GM21723 (cell line): ENCODE data around the gene PURA.

Experiments
- ATAC-seq: cut with Tn5 transposase; IDR thresholded peaks from one replicate; pipeline ENCODE4 v1.9.1; 2021; ENCODE audit warnings: mild to moderate bottlenecking, moderate library complexity; ENCODE audit not compliant: unreplicated experiment

Gene PURA

GRCh38 chr5:140113699-140114263 is at the start of gene PURA:
Gene PURA (plus strand): TSS chr5:140114109. CDS start chr5:140114182, 73 bp downstream.
- ATAC-seq, result peak; percentile 88

- no peak for ATAC-seq
Measured at GRCh38 chr5:140072812-140073211, 41.1 kb upstream of the PURA start.

DNA sequence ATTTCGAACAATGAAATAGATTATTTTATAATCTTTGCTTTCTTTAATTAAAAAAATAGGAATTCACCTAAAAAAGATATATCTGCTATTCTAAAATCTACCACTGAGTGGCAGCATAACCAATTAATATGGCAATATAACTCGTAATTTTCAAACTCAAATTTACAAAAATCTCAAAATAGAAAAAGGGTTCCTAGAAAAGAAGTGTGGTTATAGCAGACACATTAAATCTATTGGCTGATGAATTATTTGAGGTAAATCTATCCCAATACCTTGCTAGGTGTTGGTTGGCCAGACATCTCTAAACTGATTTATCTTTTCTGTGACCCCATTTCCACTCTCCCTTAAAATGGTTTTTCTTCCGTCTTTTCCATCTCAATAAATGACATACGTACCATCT is 40.6 kb upstream of the PURA start:
- ATAC-seq, result no peak

DNA sequence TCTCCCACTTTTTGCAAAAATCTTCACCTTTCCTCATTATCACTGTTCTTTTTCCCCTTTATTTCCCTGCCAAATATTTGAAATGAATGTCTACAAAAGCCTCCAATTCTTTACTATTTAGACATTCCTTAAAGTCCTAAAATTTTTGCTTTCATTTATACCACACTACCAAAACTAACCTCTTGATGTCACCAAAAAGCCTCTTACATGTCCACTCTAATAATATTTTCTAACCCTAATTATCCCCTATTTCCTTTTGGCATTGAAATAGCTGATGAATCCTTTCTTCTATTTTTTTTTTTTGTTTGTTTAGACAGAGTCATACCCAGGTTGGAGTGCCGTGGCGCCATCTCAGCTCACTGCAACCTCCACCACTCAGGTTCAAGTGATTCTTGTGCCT is 38.5 kb upstream of the PURA start:
- ATAC-seq, result no peak

- no peak for ATAC-seq
Measured at GRCh38 chr5:140076142-140076541, 37.8 kb upstream of the PURA start.

DNA sequence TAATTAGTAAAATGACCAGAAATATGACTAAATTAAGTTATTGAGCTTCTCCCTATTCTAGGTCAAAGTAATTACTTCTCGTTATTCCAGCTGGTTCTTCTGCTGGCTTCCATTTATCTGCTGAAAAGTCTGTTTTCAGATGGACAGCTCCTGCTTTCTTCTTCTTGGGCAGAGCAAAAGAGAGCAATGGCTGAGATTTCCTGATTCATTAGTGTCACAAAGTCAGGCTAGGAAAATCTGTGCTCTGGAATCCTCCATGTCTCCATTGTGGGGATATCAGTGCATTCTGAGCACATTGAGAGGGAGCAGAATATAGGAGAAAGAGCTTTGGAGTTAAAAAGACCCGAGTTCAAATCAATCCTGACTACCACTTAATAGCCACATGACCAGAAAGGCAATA is 37.1 kb upstream of the PURA start:
- ATAC-seq, result no peak

GRCh38 chr5:140083120-140083519 is 30.8 kb upstream of the PURA start:
- no peak for ATAC-seq

DNA sequence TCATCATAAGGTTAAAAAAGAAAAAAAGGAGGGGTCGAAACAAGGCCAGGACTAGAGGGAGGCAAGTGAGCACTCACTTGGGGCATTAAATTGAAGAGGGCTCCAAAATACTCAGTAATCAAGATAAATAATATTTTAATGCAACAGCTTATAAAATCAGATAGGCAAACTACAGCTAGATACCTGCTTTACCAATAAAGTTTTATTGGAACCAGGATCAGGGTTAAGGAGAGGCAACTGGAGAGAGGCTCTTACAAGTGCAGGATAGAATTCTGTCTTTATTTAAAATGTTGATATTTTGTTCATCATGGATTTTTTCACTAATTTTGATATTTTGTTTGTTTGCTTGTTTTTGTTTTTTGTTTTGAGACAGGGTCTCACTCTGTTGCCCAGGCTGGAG is 30.3 kb upstream of the PURA start:
- ATAC-seq, result no peak

GRCh38 chr5:140084541-140084940 is 29.4 kb upstream of the PURA start:
- no peak for ATAC-seq

DNA sequence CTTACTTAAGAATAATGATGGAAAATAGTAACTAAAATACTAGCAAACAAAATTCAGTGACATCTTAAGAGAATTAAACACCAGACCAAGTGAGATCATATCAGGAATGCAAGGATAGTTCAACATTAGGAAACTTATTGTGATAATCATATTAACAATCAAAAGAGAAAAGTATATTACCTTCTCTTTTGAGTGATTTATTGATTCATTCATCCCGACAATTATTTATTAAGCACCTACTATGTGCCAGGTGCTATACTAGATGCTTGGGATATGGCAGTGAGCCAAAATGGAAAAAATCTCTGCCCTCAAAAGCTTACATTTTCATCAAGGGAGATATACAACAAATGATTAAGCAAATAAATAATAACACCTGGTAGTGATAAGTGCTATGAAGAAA is 23.7 kb upstream of the PURA start:
- ATAC-seq, result no peak

DNA sequence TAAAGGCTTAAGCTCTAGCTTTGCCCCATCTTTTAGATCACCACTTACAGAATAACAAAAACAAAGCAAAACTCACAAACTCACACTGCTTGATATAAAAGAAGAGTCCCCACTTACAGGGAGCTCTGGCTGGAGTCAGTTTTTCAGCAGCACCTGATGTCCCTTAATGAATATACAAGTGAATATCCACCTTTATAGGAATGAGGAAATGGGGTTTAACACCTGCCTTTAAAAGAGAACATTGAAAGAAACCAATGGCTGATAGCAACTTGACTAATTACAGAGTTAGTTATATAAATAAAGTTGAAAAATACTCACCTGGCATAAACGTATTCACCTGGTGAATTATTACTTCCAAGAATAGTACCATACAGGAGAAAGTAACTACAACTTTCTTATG is 20.7 kb upstream of the PURA start:
- no peak for ATAC-seq

DNA sequence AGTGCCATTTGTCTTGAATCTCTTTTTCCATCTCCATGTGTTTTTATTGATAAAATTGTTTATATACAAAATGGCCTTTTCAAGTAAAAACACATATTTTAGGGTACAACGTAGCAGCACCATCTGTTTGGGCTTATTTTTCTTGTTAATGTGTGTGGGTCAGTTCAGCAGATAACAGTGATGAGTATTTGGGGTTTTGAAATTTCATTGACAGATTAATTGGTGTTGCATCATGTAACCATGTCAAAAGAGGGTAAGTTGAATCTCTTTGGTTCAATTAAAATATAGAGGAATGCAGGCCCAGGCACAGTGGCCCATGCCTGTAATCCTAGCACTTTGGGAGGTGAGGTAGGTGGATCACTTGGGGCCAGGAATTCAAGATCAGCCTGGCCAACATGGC is 20.0 kb upstream of the PURA start:
- ATAC-seq, result no peak

DNA sequence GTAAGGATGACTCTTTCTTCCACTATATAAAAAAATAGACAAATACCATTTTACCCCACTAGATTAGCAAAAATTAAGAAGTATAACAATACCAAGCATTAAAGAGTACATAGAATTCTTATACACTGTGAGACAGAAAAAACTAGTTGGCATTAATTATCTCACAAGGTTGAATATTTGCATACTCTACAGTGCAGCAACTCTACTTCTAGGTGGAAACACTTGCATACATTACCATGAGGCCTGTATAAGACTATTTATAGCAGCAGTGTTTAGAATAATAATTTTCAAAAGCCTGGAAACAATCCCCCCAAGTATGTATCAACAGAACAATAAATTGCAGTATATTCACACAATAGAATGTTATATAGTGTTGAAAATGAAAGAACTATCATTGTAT is 19.0 kb upstream of the PURA start:
- ATAC-seq, result no peak

GRCh38 chr5:140101179-140101578 is 12.7 kb upstream of the PURA start:
- no peak for ATAC-seq

DNA sequence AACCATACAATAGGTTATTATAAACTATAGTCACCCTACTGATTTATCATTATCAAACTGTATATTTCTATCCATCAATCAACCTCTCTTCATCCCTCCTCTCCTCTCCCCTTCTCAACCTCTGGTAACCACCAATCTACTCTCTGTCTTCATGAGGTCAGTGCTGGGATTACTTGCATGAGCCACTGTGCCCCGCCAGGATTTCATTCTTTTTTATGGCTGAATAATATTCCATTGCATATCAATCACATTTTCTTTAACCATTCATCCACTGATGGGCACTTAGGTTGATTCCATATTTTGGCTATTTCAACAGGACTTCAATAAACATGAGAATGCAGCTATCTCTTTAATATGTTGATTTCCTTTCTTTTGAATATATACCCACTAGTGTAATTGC is 10.8 kb upstream of the PURA start:
- ATAC-seq, result no peak

GRCh38 chr5:140104100-140104499 is 9.8 kb upstream of the PURA start:
- no peak for ATAC-seq

DNA sequence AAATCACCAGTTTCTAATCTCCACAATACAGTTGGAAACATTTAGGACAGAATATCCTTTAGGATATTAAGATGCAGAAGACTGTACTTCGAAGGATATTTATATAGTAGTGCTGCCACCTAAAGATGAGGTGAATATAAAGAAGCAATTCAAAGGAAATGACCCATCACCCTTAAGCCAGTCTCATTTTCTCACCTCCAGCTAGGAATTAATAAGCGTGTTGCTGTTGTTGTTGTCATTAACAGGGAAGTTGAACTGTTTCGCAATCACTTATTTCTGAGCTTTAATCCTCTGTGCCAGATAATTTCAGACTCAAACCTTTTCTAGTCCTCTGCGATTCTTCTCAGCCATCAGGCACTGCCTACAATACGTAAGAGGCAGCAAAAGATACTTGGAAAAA is 7.8 kb upstream of the PURA start:
- no peak for ATAC-seq

DNA sequence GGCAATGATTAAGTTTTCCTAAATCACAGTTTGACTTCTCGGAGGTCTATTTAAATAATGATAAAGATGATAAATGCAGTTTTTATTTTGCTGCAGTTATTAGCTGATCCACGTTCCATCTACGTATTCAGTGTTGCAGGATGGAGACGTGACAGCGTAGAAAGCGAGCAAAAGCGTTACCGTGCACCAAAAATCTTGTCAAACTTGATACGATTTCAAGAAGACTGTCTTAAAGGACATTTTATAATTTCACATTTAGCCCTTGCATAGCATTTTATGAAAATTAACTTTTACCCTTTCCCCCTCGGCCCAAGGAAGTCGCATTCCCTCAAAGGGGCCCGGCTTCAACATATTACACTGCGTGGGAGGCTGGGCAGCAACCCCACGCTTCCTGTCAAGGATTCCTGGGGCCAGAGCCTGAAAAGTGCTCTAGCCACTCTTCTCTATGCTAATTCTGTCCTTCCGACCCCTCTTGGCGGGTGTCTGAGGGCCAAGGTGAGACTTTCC is 7.1 kb upstream of the PURA start:
- no peak for ATAC-seq

DNA sequence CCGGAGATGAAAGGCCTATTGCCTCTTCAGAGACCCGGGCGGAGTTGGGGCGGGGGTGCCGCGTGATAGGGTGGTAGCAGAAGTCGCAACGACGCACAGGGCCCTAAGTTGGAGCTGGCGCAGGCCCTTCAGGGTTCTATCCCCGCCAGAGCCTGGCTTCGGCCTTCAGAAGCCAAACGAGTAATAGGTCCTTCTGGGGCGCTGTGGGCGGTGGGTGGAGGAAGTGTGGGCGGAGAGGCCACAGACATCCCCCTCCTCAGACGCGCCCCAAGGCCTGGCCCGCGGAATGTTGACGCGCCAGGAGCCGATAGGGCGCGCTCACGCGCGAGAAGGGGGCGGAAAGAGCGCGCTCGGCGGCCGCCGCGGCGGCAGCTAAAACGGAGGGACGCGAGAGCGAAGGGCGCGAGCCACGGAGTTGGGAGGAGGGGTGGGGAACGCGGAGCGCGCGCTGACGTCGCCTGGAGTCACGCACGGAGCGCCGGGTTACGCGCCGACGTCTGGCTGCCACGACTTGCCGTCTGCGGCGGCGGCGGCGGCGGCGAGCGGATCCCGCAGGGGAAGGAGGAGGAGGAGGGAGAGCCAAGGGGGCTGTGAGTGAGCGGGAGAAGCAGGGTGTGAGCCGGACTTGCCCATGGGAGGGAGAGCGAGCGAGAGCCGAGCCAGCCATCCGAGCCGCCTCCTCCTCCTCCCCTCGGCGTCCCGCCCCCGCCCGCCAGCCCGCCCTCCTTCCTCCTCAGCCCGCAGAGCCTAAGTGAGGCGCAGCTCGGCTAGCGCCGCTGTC is 6.4 kb upstream of the PURA start:
- ATAC-seq, result peak; percentile 86

GRCh38 chr5:140108093-140109017 is 5.6 kb upstream of the PURA start:
- no peak for ATAC-seq

GRCh38 chr5:140109018-140109758 is 4.7 kb upstream of the PURA start:
- no peak for ATAC-seq
